MV-4-11 (cell line): ENCODE measurements around the gene TENT5C.
A peak's percentile ranks its signal among the peaks of the same experiment; 100 is the strongest.

Experiments used
- DNase-seq: peaks from one replicate; lab custom pipeline; 2025; lab: John Stamatoyannopoulos, UW

Gene TENT5C

DNA sequence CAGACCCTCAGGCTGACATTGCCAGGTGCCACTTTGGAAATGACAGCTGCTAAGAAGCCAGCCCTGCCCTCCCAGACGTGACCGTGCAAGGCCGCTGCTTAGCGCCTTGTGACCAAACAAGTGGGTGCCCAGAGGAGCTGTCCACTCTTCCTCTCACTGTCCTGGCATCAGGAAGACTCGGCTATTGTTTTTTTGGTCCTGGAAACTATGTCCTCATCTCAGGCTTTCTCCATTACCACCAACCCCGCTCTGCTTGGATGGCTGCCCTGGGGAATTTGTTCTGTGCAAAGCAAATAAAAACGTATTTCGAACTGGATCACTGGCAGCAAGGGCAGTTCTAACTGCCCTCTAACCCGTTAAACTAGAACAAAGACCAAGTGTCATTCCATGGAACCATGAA, 13.7 kb upstream of the TENT5C start:
- no peak for DNase-seq

DNA sequence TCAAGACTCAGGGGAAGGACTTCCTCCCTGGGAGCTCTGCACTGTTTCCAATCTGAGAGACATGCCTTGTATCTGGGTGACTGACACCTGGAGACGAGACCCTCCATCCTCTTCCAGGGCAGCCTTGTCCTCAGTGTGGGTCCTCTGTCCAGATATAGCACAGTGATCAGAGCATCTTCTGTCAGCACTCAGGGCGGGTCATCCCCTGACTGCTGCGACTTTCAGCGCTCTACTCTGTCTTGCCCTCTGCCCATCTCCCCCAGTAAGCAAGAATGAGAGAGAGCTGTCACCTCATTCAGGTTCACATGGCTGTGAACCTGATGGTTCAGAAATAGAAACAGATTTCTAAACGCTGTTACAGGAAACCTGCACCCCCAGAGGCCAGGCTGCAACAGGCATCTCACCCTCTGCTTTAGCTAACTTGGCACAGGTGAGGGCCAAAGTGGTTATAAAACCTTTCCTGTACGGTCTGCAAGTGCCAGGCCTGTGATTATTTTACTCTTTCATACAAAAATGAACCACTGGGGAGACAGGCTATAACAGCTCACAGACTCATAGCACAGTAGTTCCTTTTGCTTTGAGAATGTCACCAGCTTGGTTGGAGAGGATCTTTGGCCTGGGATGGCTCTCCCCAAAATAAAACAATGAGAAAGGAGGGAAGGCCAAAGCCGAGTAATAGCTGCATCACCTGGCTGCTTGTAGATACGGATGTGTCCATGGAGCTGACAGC, 11.4 kb upstream of the TENT5C start:
- DNase-seq: no peak

DNA sequence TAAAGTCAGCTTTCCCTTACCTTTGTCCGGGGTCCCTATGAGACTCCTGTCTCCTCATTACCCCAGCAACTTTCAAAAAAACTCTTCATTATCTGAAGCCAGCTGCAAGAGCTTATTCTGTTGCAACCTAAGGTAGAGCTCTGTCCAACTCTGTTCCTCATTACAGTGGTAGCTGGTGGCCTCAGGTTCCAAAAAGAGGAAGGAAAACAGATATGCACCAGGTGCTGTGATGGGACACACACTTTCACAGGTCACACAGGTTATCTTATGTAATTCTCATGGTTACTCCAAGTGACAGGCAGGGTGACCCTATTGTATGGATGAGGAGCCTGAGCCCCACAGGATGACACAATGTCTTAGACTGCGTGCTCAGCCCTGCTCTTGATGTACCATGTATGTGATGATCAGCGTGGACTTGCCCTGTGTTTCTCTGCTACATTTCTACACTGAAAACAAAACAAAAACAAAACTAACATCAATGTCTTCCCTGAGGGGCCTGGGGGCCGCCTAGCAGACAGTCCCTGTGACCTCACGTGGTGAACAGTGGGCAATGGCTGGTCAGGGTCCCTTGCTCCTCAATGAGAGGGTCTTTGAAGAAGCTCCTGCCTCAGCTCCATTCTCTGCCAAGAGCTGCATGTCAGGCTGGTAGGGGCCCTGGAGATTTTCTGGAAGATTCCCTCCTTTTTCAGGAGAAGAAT, 9.7 kb upstream of the TENT5C start:
- peak; percentile 31 for DNase-seq

DNA sequence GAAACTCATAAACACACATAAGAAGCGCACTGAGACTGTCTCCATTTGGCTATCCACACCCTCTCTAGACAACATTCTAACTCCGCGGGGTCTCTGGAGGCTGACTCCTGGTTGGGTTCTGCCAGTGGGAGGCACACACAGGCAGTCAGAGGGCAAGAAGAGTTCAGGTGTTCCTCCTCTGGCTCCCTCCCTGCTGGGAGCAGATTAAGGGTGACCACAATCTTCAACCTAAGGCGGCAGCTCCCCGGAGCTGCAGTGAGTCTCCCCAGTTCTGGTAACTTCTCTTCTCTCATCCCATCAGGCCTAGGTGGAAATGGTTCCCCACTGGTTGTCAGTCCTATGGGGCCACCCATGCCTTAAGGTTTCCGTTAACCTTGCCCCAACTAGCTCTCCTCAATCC, 7.4 kb upstream of the TENT5C start:
- DNase-seq: no peak

DNA sequence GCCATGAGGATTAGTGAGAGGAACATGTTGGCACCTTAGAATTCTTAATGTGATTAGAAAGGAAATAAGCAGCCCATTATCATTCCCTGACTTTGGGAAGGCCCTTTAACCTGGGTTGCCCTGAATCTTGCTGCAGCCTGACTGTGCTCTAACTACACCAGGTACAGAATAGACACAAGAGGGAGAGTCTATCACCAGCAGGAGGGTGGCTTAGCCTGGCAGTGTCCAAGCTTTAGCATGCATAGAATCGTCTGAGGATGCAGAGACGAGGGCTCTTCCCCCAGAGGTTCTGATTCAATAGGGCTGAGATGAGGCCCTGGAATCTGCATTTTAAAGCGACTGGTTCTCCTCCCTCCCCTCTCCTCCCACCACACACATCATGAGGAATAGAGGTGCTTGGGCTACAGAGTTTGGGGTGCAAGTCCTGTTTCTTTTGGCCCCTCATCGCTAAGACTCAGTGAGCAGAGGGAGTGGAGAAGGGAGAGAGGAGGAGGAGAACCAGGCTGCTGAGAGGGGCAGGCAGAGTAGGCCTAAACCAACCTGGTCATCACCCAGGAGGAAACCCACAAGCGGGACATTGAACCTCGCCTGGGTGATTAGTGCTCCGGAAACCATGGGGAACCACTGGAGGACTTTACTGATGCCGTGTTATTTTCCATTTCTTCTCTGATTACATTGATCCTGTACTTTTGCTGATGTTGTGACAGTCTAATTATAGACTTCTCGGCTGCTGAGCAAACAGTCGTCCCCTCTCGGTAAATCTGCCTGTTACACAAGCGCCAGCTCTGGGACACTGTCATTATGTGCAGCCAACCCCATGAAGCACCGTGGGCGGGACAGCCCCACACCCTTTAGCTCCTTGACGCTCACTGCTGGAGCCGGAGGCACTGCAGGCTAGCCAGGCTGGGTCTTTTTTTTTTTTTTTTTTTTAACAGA, 6.3 kb upstream of the TENT5C start:
- peak; percentile 40 for DNase-seq

DNA sequence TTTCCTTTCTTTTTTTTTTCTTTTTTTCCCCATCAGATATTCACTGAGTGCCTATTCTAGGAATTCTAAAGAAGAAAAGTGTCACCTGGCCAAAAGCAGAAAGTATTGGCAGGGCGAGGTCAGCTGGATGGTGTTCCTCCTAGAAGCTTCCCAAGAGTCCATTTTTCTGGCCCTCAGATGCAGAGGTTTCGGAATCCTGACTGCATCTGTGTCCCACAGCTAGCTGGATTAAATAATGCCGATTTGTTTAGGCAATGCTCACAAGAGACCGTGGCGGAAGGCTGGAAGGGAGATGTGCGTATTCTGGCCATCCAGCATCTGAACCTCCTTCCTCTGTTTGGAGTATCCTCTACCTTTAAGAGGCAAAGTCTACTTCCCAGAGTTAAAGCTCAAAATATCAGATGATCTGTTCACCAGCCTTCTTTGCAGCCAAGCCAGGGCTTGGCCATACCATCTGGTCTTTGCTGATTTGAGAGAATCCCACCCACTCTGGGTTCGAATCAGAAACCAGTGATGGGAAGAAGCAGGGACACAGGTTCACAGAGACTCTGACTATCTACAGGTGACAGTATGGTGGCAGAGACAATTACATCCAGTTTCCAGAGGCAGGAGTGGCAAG, 5.4 kb upstream of the TENT5C start:
- DNase-seq: no peak

DNA sequence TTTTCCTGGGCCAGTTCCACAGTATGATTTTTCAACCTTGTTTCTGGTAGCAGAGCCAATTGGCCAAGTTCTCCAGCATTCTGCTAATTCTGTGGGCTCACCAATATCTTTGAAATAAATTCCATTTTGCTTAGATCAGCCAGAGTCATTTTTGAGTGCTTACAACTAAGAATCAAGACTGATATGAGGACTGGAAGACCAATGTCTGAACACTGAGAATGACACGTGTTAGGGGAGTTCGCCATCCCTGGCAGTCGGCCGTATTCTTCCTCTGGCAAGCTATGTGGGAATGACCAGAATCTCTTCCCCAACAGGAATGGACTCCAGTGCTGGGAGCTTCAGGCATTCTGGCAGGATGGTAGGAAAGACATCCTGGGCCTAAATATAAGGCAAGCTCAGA, 4.9 kb upstream of the TENT5C start:
- DNase-seq: no peak

DNA sequence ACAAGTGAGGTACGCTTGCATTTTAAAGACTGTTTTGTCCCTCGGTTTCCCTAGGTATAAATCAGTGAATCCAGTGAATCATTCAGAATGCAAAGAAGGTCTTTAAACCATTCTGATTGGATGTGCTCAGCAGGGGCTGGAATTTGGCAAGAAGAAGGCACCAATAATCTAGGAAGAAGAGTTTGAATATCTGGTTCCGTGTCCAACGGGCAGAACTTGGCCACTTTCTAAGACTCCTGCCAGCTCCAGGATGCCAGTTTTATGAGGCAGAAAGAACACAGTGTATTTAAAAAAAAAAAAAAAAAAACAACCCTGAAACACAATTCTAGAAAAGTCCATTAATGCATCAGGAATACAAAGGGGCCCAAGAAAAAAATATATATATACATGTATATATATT, 3.0 kb upstream of the TENT5C start:
- no peak for DNase-seq

DNA sequence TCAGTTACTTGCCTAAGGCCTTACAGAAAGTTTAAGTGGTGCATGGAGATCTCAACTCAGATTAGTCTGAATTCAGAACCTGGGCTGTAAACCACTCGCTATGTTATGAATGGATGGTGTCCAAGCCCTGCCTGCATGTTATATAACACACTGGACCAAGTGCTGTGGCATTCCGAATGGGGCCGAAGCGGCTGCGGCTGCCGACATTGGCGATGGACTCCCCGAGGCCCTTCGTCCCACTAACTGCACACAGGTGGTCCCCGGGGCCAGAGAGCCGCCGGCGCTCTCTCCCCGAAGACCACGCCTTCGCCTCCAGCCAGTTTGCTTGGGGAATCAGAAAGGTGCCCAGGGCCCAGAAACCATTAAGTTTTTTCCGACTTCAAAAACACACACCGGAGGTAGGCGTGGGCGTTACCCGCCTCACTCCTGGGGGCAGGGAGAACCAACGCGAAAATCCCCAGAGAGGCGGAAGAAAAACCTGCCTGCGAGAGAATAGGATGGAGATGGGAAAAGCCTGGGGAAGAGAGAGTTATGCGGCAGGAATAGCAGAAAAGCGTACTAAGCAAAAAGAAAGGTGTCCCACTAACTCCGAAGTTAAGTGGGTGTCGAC, 579 bp upstream of the TENT5C start:
- DNase-seq: no peak

DNA sequence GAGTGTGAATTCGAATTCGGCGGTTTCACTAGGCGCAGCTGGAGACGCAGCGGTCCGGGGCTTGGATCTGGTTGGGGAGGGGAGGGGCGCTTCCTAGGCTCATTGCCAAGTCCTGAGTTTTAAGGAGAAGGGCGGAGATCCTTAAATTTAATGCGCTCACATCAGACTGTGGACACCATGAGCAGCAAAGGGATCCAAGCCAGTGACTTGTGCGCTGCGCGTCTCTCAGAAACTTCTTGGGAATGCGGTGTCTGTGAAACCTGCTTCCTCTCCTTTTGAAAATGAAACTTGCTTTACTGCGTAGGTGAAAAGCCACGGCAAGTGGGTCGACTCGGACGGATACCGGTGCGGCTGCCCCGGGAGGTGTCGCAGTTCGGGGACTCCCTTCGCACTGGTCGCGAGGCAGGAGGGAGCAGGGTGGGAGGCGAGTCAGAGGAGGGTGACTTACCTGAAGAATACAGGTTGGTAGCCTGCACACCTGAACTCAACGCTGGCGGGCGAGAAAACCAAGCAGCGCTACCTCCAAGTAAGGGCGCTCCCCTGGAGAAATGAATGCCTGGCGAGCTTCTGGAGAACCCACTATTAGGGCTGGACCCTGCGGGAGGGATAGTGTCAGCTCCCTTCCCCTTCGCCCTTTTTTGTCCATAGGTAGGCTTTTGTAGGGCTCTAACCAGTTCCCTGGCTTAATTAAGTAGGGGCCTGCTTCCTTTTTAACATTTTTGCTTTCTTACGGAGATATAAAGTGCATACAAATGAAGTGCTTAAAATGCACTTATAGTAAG, 992 bp downstream of the TENT5C start:
- peak; percentile 28 for DNase-seq

DNA sequence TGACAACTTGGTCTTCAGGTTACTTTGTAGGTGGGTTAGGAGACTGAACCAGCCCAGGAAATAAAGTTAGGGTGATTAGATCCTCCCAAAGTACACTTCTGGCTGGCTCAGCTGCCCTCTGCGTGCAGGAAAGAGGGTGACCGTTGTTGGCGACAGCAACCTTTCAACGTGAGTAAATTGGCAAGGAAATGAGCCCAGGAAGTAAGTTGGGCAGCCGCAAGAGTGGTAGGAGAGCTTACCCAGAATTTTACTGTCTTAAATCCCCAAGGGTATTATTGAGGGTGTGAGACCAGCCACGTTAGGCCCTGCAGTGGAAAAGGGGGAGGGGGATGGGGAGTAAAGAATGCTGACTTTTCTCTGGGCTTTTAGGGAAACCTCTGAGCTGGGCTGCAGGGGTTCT, 1.6 kb downstream of the TENT5C start:
- peak; percentile 60 for DNase-seq

DNA sequence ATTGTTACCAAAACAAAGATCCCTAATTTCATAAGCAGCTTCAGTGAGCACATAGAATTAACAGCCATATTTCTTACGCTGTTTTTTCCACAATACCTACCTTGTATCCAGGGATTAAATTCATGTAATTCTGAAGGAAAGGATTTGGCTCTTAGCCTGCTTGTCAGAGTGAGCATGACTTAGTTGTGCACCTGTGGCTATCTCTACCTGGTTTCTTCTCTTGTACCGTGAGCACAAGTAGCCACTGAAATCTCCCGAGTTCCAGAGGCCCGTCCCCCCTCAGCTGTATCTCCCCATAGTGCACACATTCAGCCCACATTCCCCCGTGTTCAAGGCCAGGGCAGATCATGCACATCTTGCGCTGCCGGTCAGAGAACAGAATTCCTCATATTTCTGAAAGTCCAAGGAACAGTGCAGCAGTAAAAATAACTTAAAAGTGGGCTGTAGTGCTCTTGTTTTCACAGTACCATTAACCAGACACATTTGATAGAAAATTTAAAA, 2.3 kb downstream of the TENT5C start:
- no peak for DNase-seq

DNA sequence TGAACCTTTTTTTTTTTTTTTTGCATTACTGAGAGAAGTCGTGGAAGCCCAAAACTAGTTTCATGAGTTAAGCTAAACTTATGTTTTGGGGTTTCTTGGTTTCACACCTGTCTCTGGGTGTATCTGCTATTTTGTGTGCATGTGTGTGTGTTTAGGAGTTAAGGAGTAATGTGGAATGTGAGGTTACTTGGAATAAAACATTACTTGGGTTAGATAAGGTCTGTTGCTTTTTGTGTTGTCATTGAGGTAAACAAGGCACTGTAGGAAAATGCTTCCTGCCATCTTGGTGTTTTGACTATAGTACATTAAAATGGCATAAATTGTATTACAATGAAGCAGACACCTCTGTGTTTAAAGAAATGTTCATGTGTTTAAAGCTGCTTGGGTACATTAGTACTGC, 2.9 kb downstream of the TENT5C start:
- DNase-seq: no peak

DNA sequence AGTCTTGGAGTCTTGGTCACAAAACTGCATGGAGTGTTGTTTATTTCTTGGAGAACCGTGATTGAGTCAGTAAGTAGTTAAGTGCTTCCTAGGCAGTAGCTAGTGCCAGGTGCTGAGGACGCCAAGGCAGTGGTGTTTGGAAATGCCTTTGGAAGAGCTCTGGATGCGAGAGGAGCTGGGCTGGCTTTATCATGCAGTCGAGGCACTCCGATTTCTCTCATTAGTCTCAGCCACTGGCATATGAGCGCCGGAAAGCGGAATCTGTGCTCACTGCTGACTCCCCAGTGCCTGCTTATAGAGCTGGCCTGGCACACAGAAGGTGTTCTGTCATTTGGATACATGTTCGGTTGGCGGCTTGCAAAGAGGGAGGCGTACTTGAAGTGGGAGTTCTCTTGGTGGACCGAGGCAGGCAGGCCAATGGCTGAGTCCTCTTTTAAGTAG, 3.6 kb downstream of the TENT5C start:
- DNase-seq: no peak

DNA sequence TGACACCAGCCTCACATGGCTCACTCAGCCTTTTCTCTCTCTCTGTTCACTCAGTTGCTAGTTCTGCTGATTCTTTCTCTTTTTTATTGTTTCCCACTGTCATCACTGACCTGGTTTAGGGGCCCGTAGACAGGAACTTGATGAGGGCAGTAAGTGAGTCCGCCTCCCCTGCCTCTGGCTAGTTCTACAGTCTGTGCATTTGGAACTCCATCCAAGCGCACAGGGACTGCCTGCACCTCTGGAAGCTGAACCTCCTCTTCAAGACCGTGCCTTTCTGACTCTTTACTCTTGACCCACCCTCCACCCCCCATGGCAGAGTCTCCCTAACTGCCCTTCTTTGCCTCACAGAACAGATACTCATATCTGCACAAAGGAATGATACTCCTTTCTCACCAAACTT, 4.2 kb downstream of the TENT5C start:
- DNase-seq: no peak

DNA sequence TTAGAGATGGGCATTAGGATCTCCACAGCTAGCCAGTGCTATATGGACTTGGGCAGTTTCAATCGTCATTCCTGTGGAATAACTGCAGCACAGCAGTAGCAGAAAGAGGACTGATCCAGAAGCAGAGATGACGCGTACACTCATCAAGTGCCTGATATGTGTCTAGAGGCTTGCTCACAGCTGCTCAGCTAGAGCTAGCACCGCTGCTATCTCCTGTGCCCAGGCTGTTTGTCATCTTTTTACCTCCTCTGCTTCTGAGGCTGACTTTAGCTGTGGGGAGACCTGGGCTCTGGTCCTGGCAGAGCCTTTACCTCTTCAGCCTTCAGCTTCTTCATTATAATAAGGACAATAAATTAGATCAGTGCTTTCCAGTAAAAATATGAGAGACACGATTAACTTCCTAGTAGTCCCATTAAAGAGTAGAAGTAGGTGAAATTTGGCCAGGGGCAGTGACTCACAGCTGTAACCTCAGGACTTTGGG, 5.3 kb downstream of the TENT5C start:
- no peak for DNase-seq

DNA sequence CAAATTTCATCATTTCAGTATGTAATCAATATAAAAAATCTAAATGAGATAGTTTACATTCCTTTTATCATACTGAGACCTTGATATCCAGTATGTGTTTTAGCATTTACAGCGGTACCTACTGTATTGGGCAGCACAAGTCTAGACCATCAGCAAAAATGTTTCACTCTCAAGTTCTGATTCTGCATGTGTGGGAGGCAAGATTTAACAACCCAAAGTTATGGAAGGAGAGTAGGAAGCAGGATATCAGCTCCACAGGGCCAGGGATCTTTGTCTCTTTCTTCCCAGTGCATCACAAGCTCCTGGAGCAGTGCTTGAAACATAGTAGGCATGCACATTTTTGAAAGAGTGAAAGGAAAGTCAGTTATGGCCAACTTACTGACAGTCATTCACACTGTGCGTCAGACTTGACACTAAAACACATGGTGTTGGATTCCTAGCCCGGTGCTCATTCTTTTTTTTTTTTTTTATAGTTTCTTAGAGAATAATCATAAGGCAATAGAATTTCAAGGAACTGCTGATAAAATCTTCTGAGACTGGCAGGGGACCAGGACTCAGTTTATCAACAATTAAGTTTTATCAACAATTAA, 6.1 kb downstream of the TENT5C start:
- no peak for DNase-seq

DNA sequence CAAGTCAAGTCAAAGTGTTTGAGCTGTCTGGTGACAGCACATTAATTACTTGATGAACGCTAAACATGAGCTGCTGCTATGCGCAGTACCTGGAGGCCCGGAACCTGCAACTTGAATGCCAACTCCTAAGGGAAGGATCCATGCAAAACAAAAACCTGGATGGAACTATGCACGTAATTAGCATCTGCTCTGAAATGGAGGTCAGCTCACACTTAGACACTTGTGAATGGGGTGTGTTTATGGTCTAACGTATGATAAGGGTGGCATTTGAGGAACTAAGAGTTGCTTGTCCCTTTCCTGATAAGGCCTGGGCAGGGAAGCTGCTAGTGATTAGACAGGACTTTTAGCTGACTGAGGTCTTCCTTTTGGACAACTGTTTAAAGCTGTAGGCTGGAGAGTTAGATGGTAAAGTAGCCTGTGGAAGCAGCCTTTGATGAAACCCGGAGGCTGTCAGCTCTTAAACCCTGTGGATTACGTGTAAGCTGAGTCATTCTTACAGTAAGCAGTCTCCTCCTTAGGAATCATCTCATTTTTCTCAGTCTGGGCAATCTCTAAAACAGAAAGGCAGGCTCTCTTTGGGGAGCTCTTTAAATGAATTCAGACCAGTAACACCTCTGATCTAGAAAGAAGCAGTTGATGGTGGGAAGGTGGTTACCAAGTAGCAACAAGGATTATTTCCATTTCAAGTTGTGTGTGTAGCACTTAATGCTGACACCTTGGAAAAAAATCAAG, 6.8 kb downstream of the TENT5C start:
- peak; percentile 80 for DNase-seq

DNA sequence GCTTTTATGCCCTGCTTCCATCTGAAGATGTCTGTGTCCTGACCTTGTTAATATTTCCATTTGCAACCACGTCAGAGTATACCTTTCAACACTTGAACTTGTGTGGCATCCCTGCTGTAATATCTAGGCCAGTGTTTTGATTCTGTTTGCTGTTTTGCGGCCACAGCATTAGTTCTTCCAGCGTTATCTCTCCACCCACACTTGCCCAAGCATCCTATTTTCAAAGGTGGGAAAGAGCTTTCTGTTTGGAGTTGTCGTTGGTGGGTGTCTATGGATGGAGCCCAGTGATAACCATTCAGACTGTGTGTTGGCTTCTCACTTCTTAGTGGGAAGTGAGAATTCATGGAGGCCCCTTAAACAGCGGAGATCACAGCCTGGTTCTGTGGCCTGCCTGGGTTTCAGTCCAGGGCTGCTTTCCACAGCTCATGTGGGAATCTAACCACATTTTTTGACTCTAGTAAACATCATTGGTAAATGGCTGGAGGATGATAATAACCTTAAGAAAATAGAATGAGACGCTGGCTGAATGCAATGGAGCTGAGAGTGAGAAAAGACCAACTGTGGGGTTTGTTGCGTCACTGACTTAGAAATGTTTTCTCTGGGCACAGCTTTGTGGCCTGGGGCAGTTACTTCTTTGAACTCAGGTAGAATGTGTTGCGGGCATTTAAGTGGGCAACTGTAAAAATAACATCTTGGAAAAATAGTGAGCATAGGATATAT, 7.6 kb downstream of the TENT5C start:
- peak; percentile 60 for DNase-seq
